PFSK-1 (cell line): ENCODE measurements around the gene RBMX.

Experiments
- FOXP2 ChIP-seq: optimal IDR thresholded peaks from 2 replicates; pipeline ENCODE3; 2011; ENCODE audit warnings: borderline replicate concordance, control low read depth, inconsistent platforms; ENCODE audit not compliant: insufficient read depth; ENCODE audit errors: extremely low read length, extremely low read depth
- POLR2AphosphoS5 ChIP-seq: IDR thresholded peaks from 2 replicates; pipeline ENCODE4 v1.6.1; 2012; ENCODE audit warnings: low read depth, mild to moderate bottlenecking, control low read depth, low read length, moderate library complexity
- REST ChIP-seq, 2 experiments: IDR thresholded peaks; 2 replicates each; pipeline versions ENCODE4 v1.6.1 to v1.8.0; 2011 to 2012; ENCODE audit warnings: low read depth in 2 of 2, low read length in 2 of 2, control low read depth in 1 of 2, inconsistent platforms in 1 of 2, mild to moderate bottlenecking in 1 of 2, moderate library complexity in 1 of 2; ENCODE audit not compliant: insufficient read depth in 1 of 2
- SIN3A ChIP-seq: IDR thresholded peaks from 2 replicates; pipeline ENCODE4 v1.6.1; 2012; ENCODE audit warnings: mild to moderate bottlenecking, low read length, moderate library complexity, borderline replicate concordance; ENCODE audit not compliant: insufficient read depth
- TAF1 ChIP-seq: IDR thresholded peaks from 2 replicates; pipeline ENCODE4 v1.6.1; 2012; ENCODE audit warnings: low read length, control low read depth, borderline replicate concordance; ENCODE audit not compliant: insufficient read depth

The RBMX gene

GRCh38 chrX:136861877-136862276, 18.6 kb downstream of the RBMX start:
- no peak for TF ChIP-seq POLR2AphosphoS5
- TF ChIP-seq SIN3A = no peak
- TF ChIP-seq REST (IDR thresholded peaks at IDR 0.05; ENCODE audit: insufficient read depth in 1 of 2, low read depth in 2 of 2, low read length in 2 of 2) = no peak
- no peak for TF ChIP-seq TAF1
- TF ChIP-seq FOXP2 = no peak

GRCh38 chrX:136858007-136858756, 22.3 kb downstream of the RBMX start:
- TF ChIP-seq FOXP2 (no peak), SIN3A (no peak), TAF1 (no peak), REST (IDR thresholded peaks at IDR 0.05; ENCODE audit: insufficient read depth in 1 of 2, low read depth in 2 of 2, low read length in 2 of 2) (no peak), POLR2AphosphoS5 (no peak)

GRCh38 chrX:136856551-136856950, 24.0 kb downstream of the RBMX start:
- TF ChIP-seq POLR2AphosphoS5 (no peak), REST (IDR thresholded peaks at IDR 0.05; ENCODE audit: insufficient read depth in 1 of 2, low read depth in 2 of 2, low read length in 2 of 2) (no peak), SIN3A (no peak), FOXP2 (no peak), TAF1 (no peak)

- no peak for TF ChIP-seq FOXP2
- TF ChIP-seq SIN3A = no peak
- TF ChIP-seq TAF1 = no peak
- TF ChIP-seq REST (IDR thresholded peaks at IDR 0.05; ENCODE audit: insufficient read depth in 1 of 2, low read depth in 2 of 2, low read length in 2 of 2) = no peak
- TF ChIP-seq POLR2AphosphoS5 = no peak
Measured at GRCh38 chrX:136856050-136856449, 24.5 kb downstream of the RBMX start.
